ENCODE results near the gene SLC29A2. TPM values are rescaled to one million over a fixed set of nuclear protein-coding genes. Genes with fewer than 3 reads are reported as not detected.

The SLC29A2 gene
- total RNA-seq, 1 donor from 2014 or later, result 2.8 TPM

- no peak for DNase-seq
- Mint-ChIP-seq H3K4me1 (ENCODE audit: low read depth, unreplicated experiment) (peaks cover 29% of the 10 kb centered on the region), H3K36me3 (ENCODE audit: unreplicated experiment) (no peaks in the 10 kb centered on the region), H3K4me3 (ENCODE audit: unreplicated experiment) (no peak overlapping the region), H3K9me3 (ENCODE audit: unreplicated experiment) (peaks cover 11% of the 10 kb centered on the region), H3K27me3 (ENCODE audit: unreplicated experiment) (peaks cover 10% of the 10 kb centered on the region), H3K27ac (ENCODE audit: unreplicated experiment) (no peak overlapping the region)
- no peak for TF ChIP-seq CTCF (IDR thresholded peaks at IDR 0.05; ENCODE audit: partially characterized antibody, unreplicated experiment)
Measured at GRCh38 chr11:66341502-66342126, 29.9 kb downstream of the SLC29A2 start.

DNA sequence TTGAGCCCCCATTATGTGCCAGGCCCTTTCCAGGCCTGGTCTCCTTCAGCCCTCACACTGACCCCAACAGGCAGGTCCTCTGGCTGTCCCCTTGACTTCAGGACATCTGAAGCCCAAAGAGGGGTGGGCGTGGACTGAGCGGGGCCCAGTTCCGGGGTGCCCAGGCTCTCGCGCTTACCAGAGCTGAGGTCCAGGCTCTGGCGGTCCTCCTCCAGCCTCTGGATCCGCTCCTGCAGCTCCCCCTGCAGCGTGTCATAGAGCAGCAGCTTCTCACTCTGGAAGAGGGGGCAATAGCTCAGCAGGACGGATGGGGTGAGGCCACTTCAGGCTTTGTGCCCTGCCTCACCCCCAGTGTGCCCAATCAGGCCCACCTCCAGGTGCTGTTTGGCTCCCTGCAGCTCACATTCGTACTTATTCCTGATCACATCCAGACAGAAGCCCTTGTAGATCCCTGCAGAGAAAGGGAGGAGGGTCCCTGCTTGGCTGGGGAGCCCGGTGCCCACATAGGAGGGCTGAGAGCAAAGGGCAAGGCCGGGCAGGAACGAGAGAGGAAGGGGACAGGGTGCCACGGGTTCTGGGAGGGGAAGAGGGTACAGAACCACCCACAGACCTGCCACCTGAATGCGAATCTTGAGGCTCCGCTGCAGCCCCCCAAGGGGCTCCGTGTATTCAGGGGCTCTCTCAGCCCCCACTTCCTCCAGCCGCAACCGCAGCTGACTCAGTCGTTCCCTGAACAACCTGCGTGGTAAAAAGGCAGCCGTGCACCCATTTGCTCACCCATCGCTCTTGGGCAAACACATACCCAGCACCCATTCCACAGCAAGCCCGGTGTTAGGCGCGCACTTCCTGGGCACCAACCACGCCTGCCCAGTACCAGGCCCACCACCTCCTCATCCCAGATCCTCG lies 30.7 kb downstream of the SLC29A2 start:
- no peak overlapping the region for H3K4me3 Mint-ChIP-seq (ENCODE audit: unreplicated experiment)
- H3K36me3 Mint-ChIP-seq (ENCODE audit: unreplicated experiment), result no peaks in the 10 kb centered on the region
- DNase-seq, result no peak
- no peak for TF ChIP-seq CTCF (IDR thresholded peaks at IDR 0.05; ENCODE audit: partially characterized antibody, unreplicated experiment)
- H3K27ac Mint-ChIP-seq (ENCODE audit: unreplicated experiment), result no peak overlapping the region
- H3K9me3 Mint-ChIP-seq (ENCODE audit: unreplicated experiment), result peaks cover 11% of the 10 kb centered on the region
- peaks cover 31% of the 10 kb centered on the region for H3K4me1 Mint-ChIP-seq (ENCODE audit: low read depth, unreplicated experiment)
- H3K27me3 Mint-ChIP-seq (ENCODE audit: unreplicated experiment), result peaks cover 10% of the 10 kb centered on the region

- no peak for DNase-seq
- TF ChIP-seq CTCF (IDR thresholded peaks at IDR 0.05; ENCODE audit: partially characterized antibody, unreplicated experiment), result no peak
- H3K4me3 Mint-ChIP-seq (ENCODE audit: unreplicated experiment), result no peak overlapping the region
- peaks cover 8% of the 10 kb centered on the region for H3K9me3 Mint-ChIP-seq (ENCODE audit: unreplicated experiment)
- peaks cover 10% of the 10 kb centered on the region for H3K27me3 Mint-ChIP-seq (ENCODE audit: unreplicated experiment)
- H3K4me1 Mint-ChIP-seq (ENCODE audit: low read depth, unreplicated experiment), result peaks cover 23% of the 10 kb centered on the region
- no peaks in the 10 kb centered on the region for H3K36me3 Mint-ChIP-seq (ENCODE audit: unreplicated experiment)
- no peak overlapping the region for H3K27ac Mint-ChIP-seq (ENCODE audit: unreplicated experiment)
Measured at GRCh38 chr11:66339686-66340483, 31.7 kb downstream of the SLC29A2 start.

DNA sequence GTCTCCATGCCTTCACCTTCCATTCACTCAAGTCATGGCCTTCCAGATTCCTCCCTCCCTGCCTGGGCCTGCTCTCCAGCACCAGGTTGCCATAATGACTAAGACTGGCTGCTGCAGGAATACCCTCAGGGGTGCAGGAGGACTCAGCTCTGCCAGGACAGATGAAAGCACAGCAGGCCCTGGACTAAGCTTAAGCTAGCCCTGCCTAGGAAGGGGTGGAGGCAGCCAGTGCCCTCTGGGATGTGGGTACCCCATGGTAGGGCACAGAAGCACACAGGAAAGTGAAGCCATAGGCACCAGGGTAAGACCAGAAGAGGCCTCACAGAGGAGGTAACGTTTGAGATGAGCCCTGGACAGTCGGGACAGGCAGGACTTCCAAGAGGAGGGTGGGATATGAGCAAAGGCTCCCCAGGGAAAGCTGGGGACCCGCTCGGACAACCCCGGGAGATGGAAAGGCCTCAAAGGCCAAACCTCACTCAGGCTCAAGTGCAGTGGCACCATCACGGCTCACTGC lies 32.3 kb downstream of the SLC29A2 start:
- Mint-ChIP-seq H3K27ac (ENCODE audit: unreplicated experiment) (peak overlapping the region; percentile 89), H3K27me3 (ENCODE audit: unreplicated experiment) (peaks cover 8% of the 10 kb centered on the region), H3K36me3 (ENCODE audit: unreplicated experiment) (no peaks in the 10 kb centered on the region), H3K4me1 (ENCODE audit: low read depth, unreplicated experiment) (peaks cover 20% of the 10 kb centered on the region), H3K4me3 (ENCODE audit: unreplicated experiment) (no peak overlapping the region), H3K9me3 (ENCODE audit: unreplicated experiment) (peaks cover 6% of the 10 kb centered on the region)
- DNase-seq, result no peak
- TF ChIP-seq CTCF (IDR thresholded peaks at IDR 0.05; ENCODE audit: partially characterized antibody, unreplicated experiment), result no peak
